Measurements from ENCODE around the gene RAI14. TPM values are rescaled to one million over a fixed set of nuclear protein-coding genes. Genes with fewer than 3 reads are reported as not detected.

Gene RAI14
- polyA plus RNA-seq, 6 donors from 2014 or later: 0.08 to 2.4 (median 1.2) TPM; not detected in 2

DNA sequence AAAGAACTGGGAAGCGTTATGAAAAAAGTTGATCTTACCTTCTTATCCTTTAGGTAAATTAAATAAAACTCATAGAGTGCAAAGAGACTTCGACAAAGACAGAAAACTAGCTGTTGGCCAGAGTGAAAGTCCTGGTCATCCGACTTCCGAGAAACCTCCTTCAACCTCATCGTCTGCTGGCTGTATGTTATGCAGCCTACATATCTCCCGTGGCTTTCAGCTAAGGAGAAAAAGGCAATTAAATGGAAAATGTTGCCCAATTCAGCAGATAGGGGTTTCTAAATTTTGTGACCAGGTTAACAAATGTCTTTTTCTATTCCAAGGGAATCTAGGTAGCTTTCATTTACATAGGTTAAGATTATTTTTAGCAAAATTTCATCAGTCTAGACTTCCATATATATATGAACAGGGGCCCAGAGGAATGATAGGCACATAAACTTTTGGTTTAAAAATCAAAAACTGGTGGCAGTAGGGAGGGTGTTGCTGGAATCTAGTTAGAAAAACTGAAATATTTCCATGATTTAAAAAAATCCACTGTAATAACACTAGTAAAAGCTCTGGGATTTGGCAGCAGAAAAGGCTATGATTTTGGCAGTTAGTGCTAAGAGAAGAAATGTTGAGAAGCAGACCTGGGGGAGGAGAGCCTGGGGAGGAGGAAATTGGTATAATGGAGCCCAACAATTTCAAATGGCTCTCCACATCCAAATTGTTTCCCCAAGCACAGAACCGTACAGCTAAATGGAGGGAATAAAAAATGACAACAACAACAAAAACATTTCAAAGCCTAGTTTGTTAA is 32.1 kb downstream of the RAI14 start:
- DNase-seq (no peak), ATAC-seq (ENCODE audit: low read depth in 2 of 2) (no peak)
- H3K27ac Mint-ChIP-seq: peak overlapping the region in 1 of 6 donors; percentile 57
- no peaks in the 10 kb centered on the region for H3K9me3 Mint-ChIP-seq
- no peaks in the 10 kb centered on the region for H3K4me1 Mint-ChIP-seq
- H3K4me3 Mint-ChIP-seq: no peak overlapping the region
- H3K36me3 Mint-ChIP-seq: no peaks in the 10 kb centered on the region
- peaks cover 0 to 5% (median 0%) of the 10 kb centered on the region in 3 donors for H3K27me3 Mint-ChIP-seq

DNA sequence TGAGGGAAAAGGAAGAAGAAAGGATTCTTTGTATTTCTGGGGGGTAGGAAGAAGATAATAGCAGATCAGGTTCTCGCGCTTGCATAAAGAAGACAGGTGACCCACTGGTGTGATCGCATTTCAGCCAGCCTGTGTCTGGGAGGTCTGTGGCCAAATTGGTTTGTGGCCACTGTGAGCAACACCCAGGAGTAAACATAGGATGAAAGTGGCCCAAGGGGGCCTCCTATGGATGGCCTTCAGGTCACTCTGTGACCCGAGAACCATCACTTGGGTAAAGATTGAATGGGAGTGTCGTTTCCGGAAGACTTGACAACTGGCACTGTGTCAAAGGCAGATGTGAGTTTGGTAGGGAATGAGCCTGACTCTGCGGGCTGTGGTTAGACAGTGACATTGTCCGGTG is 34.2 kb downstream of the RAI14 start:
- Mint-ChIP-seq H3K27ac (peak overlapping the region in 1 of 6 donors; percentile 90), H3K4me3 (no peak overlapping the region), H3K9me3 (no peaks in the 10 kb centered on the region), H3K4me1 (peaks cover 0 to 10% (median 9%) of the 10 kb centered on the region in 3 donors), H3K36me3 (no peaks in the 10 kb centered on the region), H3K27me3 (peaks cover 0 to 5% (median 0%) of the 10 kb centered on the region in 3 donors)
- ATAC-seq (ENCODE audit: low read depth in 2 of 2) (no peak), DNase-seq (no peak)

DNA sequence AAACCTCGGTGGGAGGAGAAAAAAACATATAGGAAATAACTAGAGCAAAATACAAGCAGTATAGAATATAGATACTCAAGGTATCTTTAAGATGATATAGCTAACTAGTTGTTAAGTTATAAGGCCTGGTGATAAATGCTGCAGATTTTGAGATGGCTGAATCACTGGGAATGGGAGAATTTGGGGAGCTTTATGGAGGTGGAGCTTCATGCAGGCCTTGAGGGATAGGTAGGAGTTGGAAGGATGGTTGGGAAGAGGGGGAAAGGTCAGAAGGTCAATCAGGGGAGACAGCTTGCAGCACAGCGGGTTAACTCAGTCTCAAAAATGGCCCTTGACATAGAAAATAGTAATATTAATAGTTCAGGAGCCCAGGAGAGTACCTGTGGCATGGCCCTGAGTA is 34.8 kb downstream of the RAI14 start:
- peaks cover 0 to 2% (median 0%) of the 10 kb centered on the region in 3 donors for H3K27me3 Mint-ChIP-seq
- no peak for DNase-seq
- ATAC-seq (ENCODE audit: low read depth in 2 of 2): no peak
- no peaks in the 10 kb centered on the region for H3K9me3 Mint-ChIP-seq
- H3K4me3 Mint-ChIP-seq: peak overlapping the region in 1 of 8 donors; percentile 36
- peaks cover 0 to 16% (median 9%) of the 10 kb centered on the region in 3 donors for H3K4me1 Mint-ChIP-seq
- H3K27ac Mint-ChIP-seq: peak overlapping the region in 2 of 6 donors; percentile 14 to 37
- no peaks in the 10 kb centered on the region for H3K36me3 Mint-ChIP-seq

- peaks cover 0 to 17% (median 9%) of the 10 kb centered on the region in 3 donors for H3K4me1 Mint-ChIP-seq
- peak overlapping the region in 1 of 8 donors; percentile 20 for H3K4me3 Mint-ChIP-seq
- no peaks in the 10 kb centered on the region for H3K36me3 Mint-ChIP-seq
- H3K27ac Mint-ChIP-seq: no peak overlapping the region
- no peaks in the 10 kb centered on the region for H3K27me3 Mint-ChIP-seq
- no peaks in the 10 kb centered on the region for H3K9me3 Mint-ChIP-seq
- no peak for ATAC-seq (ENCODE audit: low read depth in 2 of 2)
- DNase-seq: no peak
Measured at GRCh38 chr5:34691326-34691725, 35.2 kb downstream of the RAI14 start.

GRCh38 chr5:34692786-34693185 is 36.7 kb downstream of the RAI14 start:
- Mint-ChIP-seq H3K27ac (peak overlapping the region in 1 of 6 donors; percentile 14), H3K36me3 (no peaks in the 10 kb centered on the region), H3K4me3 (no peak overlapping the region), H3K27me3 (no peaks in the 10 kb centered on the region), H3K4me1 (peaks cover 0 to 17% (median 9%) of the 10 kb centered on the region in 3 donors), H3K9me3 (no peaks in the 10 kb centered on the region)
- ATAC-seq (ENCODE audit: low read depth in 2 of 2) (no peak), DNase-seq (no peak)

GRCh38 chr5:34694012-34694411 is 37.9 kb downstream of the RAI14 start:
- Mint-ChIP-seq H3K4me1 (peaks cover 0 to 17% (median 9%) of the 10 kb centered on the region in 3 donors), H3K36me3 (no peaks in the 10 kb centered on the region), H3K27me3 (no peaks in the 10 kb centered on the region), H3K4me3 (no peak overlapping the region), H3K9me3 (no peaks in the 10 kb centered on the region), H3K27ac (peak overlapping the region in 3 of 6 donors; percentile 3 to 76 (median 27))
- DNase-seq (no peak), ATAC-seq (ENCODE audit: low read depth in 2 of 2) (no peak)

DNA sequence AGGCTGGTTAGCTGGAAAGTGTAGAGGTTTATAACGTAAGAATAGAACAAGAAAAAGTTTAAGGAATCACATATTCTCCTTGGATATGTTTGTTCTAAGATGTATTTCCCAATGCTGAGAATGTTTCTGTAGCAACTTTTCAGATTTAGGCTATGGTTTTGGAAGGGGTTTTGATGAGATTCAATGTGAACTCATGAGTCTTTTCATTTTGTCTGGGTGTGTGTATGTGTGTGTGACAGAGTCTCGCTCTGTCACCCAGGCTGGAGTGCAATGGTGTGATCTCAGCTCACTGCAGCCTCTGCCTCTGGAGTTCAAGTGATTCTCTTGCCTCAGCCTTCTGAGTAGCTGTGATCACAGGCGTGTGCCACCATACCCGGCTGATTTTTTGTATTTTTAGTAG is 38.6 kb downstream of the RAI14 start:
- ATAC-seq (ENCODE audit: low read depth in 2 of 2): no peak
- Mint-ChIP-seq H3K27me3 (no peaks in the 10 kb centered on the region), H3K4me3 (peak overlapping the region in 1 of 8 donors; percentile 41), H3K9me3 (no peaks in the 10 kb centered on the region), H3K36me3 (no peaks in the 10 kb centered on the region), H3K4me1 (peaks cover 0 to 17% (median 9%) of the 10 kb centered on the region in 3 donors), H3K27ac (peak overlapping the region in 5 of 6 donors; percentile 3 to 76 (median 27))
- no peak for DNase-seq

DNA sequence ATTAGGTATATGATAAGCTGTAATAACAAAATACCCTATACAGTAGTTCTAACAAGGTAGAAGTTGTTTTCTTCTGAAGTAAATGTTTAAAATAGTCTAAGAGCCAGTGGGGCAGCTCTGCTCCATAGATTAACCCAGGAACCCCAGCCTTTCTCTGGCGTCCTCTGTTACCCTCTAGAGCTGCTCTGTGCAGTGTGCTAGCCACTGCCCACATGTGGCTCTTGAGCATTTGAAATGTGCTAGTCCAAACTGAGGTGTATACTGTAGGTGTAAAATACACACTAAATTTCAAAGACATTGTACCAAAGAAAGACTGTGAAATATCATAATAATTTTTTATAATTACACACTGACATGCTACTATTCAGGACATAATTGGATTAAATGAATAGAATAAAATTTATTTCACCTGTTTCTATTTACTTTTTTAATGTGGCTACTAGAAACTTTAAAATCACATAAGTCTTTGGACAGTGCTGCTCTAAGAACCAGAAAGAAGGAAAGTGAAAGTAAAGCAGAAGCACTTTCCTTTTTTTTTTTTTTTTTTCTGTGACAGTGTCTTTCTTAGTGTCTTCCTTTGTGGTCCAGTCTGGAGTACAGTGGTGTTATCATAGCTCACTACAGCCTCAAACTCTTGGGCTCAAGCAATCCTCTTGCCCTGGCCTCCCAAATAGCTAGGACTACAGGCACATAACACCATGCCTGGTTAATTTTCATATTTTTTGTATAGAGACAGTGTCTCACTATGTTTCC is 39.3 kb downstream of the RAI14 start:
- Mint-ChIP-seq H3K36me3 (no peaks in the 10 kb centered on the region), H3K27me3 (no peaks in the 10 kb centered on the region), H3K9me3 (no peaks in the 10 kb centered on the region), H3K4me1 (peaks cover 0 to 19% (median 9%) of the 10 kb centered on the region in 3 donors), H3K27ac (peak overlapping the region in 3 of 6 donors; percentile 18 to 60 (median 54)), H3K4me3 (peak overlapping the region in 1 of 8 donors; percentile 20)
- DNase-seq (no peak), ATAC-seq (ENCODE audit: low read depth in 2 of 2) (peak; percentile 41 to 63)

DNA sequence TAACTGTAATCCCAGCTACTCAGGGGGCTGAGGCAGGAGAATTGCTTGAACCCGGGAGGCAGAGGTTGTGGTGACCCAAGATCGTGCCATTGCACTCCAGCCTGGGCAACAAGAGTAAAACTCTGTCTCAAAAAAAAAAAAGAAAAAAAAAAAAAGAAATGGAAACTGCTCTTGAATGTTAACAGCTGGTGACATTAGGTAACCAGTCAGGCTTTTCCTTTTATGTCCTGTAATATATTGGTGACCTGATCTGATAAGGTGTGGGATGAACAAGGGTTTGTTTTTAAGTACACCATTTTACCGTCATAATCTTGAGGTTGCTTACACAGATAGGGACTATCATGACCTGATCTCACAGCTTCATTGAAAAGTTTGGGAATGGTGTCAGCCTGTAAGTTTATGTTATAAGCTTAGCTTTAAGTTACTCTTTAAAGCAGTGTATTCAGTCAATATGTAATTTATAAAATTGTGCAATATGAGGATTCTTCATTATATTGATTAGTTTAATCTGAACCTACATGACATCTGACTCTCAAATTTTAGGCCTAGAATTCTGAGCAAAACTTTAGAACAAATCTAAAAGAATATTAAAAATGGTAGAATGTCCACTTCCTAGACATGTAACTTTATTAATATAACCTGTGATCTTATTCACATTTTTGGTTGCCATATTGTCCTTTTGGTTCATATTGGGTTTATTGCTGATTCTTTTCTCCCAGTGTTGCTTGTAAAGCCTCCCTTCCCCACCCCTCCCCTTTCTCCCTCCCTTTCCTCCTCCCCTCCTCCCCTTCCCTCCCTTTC is 41.4 kb downstream of the RAI14 start:
- no peak for DNase-seq
- H3K36me3 Mint-ChIP-seq: no peaks in the 10 kb centered on the region
- H3K9me3 Mint-ChIP-seq: no peaks in the 10 kb centered on the region
- no peaks in the 10 kb centered on the region for H3K27me3 Mint-ChIP-seq
- peaks cover 0 to 19% (median 9%) of the 10 kb centered on the region in 3 donors for H3K4me1 Mint-ChIP-seq
- no peak overlapping the region for H3K27ac Mint-ChIP-seq
- no peak for ATAC-seq (ENCODE audit: low read depth in 2 of 2)
- H3K4me3 Mint-ChIP-seq: no peak overlapping the region

GRCh38 chr5:34698109-34698419 is 41.9 kb downstream of the RAI14 start:
- Mint-ChIP-seq H3K4me3 (no peak overlapping the region), H3K27me3 (no peaks in the 10 kb centered on the region), H3K36me3 (no peaks in the 10 kb centered on the region), H3K4me1 (peaks cover 0 to 19% (median 9%) of the 10 kb centered on the region in 3 donors), H3K27ac (no peak overlapping the region), H3K9me3 (no peaks in the 10 kb centered on the region)
- ATAC-seq (ENCODE audit: low read depth in 2 of 2) (no peak), DNase-seq (no peak)

DNA sequence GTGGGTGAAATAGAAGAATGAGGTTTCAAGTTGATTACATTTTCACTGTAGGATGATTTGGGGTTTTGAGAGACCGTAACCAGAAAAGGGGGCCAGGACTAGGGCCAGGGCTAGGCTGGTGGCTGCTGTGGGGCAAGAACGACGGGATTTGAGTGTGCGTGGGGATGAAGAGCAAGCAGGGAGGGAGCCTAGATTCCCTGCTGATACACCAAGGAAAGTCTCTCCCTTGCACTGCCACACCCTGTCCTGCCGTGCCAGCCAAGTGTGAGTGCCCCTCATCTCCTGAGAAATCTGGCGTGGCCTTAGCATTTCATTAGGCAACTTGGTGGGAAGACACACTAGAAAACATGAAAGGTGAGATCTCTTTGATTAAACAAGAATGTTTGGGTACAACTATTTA is 42.6 kb downstream of the RAI14 start:
- H3K4me3 Mint-ChIP-seq: no peak overlapping the region

DNA sequence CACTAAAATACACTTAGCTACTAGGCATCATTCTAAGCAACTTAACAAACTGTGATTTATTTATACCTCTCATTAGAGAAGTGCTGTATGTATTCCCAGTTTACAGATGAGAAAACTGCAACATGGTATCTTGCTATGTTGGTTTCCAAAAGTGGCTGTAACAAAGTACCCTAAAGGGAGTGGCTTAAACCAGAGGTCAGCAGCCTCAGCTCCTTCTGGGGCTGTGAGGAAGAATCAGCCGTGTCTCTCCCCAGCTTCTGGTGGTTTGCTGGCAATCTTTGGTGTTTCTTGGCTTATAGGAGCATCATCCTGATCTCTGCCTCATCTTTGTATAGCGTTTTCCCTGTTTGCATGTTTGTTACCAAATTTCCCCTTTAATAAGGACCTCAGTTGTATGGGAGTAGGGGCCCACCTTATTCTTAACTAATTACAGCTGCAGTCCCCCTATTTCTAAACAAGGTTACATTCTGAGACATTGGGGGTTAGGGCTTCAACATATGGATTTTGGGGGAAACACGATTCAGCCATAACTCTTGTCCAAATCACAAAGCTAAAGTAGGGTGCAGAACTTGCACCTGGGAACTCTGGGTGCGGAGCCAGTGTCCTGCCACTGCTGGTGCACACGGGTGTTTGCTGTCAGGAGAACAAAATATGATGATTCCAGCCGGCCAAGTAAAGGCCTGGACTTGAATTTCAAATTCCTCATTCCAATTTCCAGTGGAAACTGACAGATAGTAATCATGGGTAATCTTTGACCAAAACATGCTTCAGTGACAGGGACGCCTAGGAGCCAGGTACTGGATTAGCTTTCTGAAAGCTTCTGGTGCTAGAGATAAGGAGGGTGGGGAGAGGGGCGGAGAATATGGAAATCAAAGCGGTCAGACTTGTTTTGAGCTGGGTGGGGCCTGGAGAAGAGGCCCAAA is 43.3 kb downstream of the RAI14 start:
- Mint-ChIP-seq H3K27ac (peak overlapping the region in 1 of 6 donors; percentile 43), H3K4me3 (peak overlapping the region in 1 of 8 donors; percentile 26), H3K4me1 (peaks cover 0 to 18% (median 6%) of the 10 kb centered on the region in 3 donors), H3K36me3 (no peaks in the 10 kb centered on the region), H3K9me3 (no peaks in the 10 kb centered on the region), H3K27me3 (no peaks in the 10 kb centered on the region)
- no peak for ATAC-seq (ENCODE audit: low read depth in 2 of 2)
- DNase-seq: no peak

More for the DNA sequence above, 42.6 kb downstream of the RAI14 start:
- Mint-ChIP-seq H3K27me3 (no peaks in the 10 kb centered on the region), H3K27ac (peak overlapping the region in 2 of 6 donors; percentile 39 to 64), H3K4me1 (peaks cover 0 to 19% (median 9%) of the 10 kb centered on the region in 3 donors), H3K9me3 (no peaks in the 10 kb centered on the region), H3K36me3 (no peaks in the 10 kb centered on the region)
- DNase-seq (no peak), ATAC-seq (ENCODE audit: low read depth in 2 of 2) (no peak)

Data from naive B cell (primary cell).